HG03025 (cell line): ENCODE results near the gene STX11.
"Not testable (repeated sequence)": the region's sequence is repeated elsewhere in the genome, so short reads cannot be mapped to it uniquely, and the experiment has no call there.

Source experiments
- ATAC-seq: cut with Tn5 transposase; IDR thresholded peaks from one replicate; pipeline ENCODE4 v1.9.1; 2021; ENCODE audit warnings: mild to moderate bottlenecking, moderate library complexity; ENCODE audit not compliant: unreplicated experiment, low FRiP score

STX11 gene

GRCh38 chr6:144170044-144170443, 19.7 kb downstream of the STX11 start:
- ATAC-seq, result no peak

GRCh38 chr6:144171406-144171805, 21.1 kb downstream of the STX11 start:
- no peak for ATAC-seq

GRCh38 chr6:144174006-144174405, 23.7 kb downstream of the STX11 start:
- ATAC-seq, result no peak

GRCh38 chr6:144176043-144176442, 25.7 kb downstream of the STX11 start:
- no peak for ATAC-seq

GRCh38 chr6:144177726-144178125, 27.4 kb downstream of the STX11 start:
- no peak for ATAC-seq

- no peak for ATAC-seq
Observed at GRCh38 chr6:144178323-144178722, 28.0 kb downstream of the STX11 start.

- no peak for ATAC-seq
Observed at GRCh38 chr6:144179237-144179636, 28.9 kb downstream of the STX11 start.

GRCh38 chr6:144179828-144180227, 29.5 kb downstream of the STX11 start:
- no peak for ATAC-seq

GRCh38 chr6:144180354-144180753, 30.0 kb downstream of the STX11 start:
- ATAC-seq, result not testable (repeated sequence)

GRCh38 chr6:144181639-144182038, 31.3 kb downstream of the STX11 start:
- no peak for ATAC-seq

GRCh38 chr6:144184186-144184585, 33.9 kb downstream of the STX11 start:
- ATAC-seq, result not testable (repeated sequence)

- ATAC-seq, result no peak
Observed at GRCh38 chr6:144185133-144185836, 35.0 kb downstream of the STX11 start.

GRCh38 chr6:144186817-144187625, 36.7 kb downstream of the STX11 start:
- no peak for ATAC-seq

GRCh38 chr6:144189351-144189750, 39.0 kb downstream of the STX11 start:
- ATAC-seq, result no peak

- ATAC-seq, result no peak
Observed at GRCh38 chr6:144190080-144190479, 39.8 kb downstream of the STX11 start.

GRCh38 chr6:144190593-144190992, 40.3 kb downstream of the STX11 start:
- no peak for ATAC-seq

- ATAC-seq, result no peak
Observed at GRCh38 chr6:144193181-144193580, 42.9 kb downstream of the STX11 start.

- no peak for ATAC-seq
Observed at GRCh38 chr6:144194293-144194810, 44.0 kb downstream of the STX11 start.

GRCh38 chr6:144195671-144196270, 45.5 kb downstream of the STX11 start:
- no peak for ATAC-seq

- ATAC-seq, result no peak
Observed at GRCh38 chr6:144197919-144198318, 47.6 kb downstream of the STX11 start.

- no peak for ATAC-seq
Observed at GRCh38 chr6:144202879-144203468, 52.7 kb downstream of the STX11 start.
